GM19438 (cell line): ENCODE measurements around the gene MYBL2.

Experiments used
- ATAC-seq: cut with Tn5 transposase; IDR thresholded peaks from one replicate; pipeline ENCODE4 v1.9.1; 2021; ENCODE audit warnings: low read depth; ENCODE audit not compliant: unreplicated experiment

MYBL2 gene

GRCh38 chr20:43721429-43722152 is 54.7 kb downstream of the MYBL2 start:
- ATAC-seq: no peak

- ATAC-seq: no peak
Observed at GRCh38 chr20:43722153-43722505, 55.2 kb downstream of the MYBL2 start.

DNA sequence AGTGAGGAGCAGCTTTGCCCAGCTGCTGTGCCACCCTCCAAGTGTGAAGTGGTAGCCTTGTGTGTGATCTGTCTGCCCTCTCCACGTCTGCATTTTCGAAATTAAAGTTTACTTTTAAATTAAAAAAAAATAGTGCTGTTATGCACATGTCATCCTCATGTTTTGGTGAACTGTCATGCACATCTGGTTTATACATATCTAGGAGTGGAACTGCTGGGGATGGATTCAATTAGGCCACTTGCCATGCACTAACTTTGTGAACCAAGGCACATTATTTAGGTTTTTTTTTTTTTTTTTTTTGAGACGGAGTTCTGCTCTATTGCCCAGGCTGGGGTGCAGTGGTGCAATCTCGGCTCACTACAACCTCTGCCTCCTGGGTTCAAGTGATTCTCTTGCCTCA is 56.3 kb downstream of the MYBL2 start:
- ATAC-seq: no peak

- ATAC-seq: no peak
Observed at GRCh38 chr20:43723735-43724134, 56.8 kb downstream of the MYBL2 start.

DNA sequence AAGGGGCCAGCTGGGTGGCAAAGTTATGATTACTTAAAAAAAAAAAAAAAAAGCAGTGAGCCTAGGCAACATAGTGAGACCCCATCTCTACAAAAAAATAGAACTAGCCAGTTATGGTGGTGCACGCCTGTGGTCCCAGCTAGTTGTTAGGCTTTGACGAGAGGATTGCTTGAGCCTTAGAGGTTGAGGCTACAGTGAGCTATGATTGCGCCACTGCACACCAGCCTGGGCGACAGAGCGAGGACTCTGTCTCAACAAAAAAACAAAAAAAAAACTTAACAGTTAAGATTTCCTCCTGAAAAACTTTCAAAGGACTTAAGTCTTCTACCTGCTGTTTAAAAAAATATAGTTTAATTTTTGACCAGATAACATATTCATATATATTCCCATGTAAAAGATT is 57.5 kb downstream of the MYBL2 start:
- no peak for ATAC-seq

GRCh38 chr20:43725666-43726065 is 58.8 kb downstream of the MYBL2 start:
- no peak for ATAC-seq

GRCh38 chr20:43726333-43726732 is 59.4 kb downstream of the MYBL2 start:
- ATAC-seq: no peak

- ATAC-seq: no peak
Observed at GRCh38 chr20:43726811-43727338, 60.0 kb downstream of the MYBL2 start, which contains the start of gene GTSF1L. Gene GTSF1L, minus strand, starts transcription at chr20:43727002. Its CDS starts 308 bp downstream, at chr20:43726694.

- no peak for ATAC-seq
Observed at GRCh38 chr20:43727980-43728590, 61.2 kb downstream of the MYBL2 start.

- no peak for ATAC-seq
Observed at GRCh38 chr20:43728686-43729255, 61.9 kb downstream of the MYBL2 start.

DNA sequence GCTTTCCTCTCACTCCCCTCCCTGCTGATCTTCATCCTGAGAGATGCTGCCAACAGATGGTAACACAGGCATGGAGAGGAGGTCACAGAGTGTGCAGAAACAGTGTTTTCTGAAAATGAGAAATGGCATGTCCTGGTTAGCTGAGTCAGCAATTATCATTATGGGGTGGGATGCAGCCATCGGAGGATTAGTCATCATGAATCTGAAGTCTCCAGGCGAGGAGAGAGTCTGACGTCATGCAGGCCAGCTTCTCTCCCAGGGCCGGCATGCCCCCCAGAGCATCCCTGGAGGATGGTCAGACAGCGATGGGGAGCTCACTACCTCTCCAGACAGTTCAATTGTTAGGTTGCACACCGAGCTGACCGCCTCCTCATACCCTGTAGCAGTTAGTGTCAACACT is 64.6 kb downstream of the MYBL2 start:
- no peak for ATAC-seq

DNA sequence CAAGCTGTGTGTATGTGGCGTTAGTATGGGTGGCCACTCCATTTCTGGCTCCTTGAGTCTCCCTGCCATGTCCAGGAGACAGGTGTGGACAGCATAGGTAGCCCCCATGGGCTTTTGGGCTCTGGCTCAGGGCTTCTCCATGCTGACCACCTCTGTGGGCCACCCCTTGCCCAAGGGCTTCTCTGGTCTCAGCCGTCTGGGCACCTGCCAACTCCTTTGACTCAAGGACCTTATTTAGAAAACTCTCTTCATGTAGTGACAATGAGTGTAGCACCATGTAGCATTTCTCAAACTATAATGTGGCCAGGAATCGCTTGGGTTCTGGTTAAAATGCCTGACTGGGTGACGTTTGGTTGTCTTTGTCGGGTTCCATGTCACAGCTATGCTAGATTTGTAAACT is 65.0 kb downstream of the MYBL2 start:
- no peak for ATAC-seq

GRCh38 chr20:43736588-43737158 is 69.8 kb downstream of the MYBL2 start:
- no peak for ATAC-seq

- ATAC-seq: no peak
Observed at GRCh38 chr20:43737925-43738324, 71.0 kb downstream of the MYBL2 start.

DNA sequence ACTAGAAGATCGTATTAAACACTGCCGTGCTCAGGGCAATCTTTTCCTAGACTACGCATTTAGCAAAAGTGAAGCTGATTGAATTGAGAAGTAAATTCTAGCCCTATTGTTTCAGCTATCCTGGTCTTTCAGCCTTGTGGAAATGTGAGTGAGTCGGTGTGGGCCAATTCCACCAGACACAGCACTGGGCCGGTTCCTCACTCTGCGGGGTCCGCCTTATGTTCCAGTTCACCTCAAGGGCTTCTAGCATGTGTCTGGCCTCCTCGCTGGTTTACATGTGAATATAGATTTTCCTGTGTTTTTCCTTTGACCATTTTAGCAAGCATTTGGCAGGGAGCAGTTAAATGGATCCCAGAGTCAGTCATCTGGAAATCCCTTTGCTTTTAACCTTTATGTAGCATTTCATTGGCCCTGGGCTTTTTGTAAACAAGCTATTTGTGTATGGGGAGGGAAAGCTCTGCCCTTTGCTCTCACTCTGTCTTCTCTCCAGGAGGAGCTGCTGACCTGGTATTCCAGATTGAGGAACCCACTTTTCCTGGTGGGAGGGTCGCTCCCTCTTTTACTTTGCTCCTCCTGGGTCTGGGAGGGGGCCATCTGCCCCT is 72.3 kb downstream of the MYBL2 start:
- ATAC-seq: no peak

GRCh38 chr20:43740642-43741041 is 73.7 kb downstream of the MYBL2 start:
- ATAC-seq: no peak

DNA sequence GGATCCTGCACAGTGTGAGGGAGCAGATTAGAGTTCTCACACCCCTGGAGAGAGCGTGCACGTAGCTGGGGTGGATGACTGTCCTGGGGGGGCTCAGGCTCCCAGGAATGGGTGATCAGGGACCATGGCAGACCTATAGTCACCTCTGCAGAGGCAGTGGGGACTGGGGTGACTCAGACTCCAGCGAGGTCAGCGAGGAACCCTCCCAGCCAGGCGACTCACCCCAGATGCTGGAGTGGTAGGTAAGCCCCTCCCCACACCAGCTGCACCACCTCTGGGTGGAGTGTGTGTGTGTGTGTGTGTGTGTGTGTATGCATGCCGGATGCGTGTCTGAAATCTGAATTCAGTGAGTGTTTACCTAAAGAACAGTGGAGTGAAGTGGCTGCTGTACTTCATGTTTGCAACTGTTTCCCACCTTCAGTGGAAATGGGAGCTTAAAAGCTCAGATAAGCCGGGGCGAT is 77.3 kb downstream of the MYBL2 start:
- no peak for ATAC-seq

DNA sequence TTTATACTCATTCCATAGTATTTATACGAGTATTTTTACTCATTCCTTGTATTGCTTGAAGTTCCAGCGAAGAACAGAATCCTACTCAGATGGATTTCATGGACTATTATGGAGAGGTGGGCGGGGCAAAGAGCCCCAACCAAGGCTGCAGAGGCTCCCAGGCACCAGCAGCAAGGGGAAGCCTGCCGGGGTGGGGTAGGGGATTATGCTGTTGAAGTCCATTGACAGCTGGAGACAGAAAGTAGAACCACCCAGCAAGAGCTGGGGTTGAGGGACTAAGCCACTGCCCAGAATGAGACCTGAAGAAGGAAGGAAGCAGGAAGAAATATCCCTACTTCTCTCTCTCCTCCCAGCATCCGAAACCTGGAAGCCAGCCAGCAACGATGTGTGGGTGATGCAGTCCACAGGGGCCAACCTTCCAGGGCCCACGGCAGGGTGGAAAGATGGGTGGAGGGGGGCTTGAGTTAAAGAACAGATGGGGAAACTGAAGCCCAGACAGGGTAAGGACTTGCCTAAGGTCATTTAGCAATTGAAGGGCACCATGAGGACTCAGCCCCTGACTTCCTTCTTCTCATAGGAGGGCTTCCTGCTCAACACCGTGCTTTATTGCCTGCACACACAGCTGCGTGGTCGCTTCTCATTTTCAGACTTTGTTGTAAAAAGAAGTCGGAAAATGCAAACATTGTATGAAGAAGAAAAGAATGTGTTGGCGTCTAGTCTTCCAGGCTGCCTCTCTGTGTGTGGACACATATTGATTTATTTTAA is 78.2 kb downstream of the MYBL2 start:
- no peak for ATAC-seq

GRCh38 chr20:43746344-43747137 is 79.6 kb downstream of the MYBL2 start:
- no peak for ATAC-seq
